Fibroblast of villous mesenchyme (primary cell): ENCODE results near the gene FBXO31. TPM values are rescaled to one million over a fixed set of nuclear protein-coding genes. Genes with fewer than 3 reads are reported as not detected.

Source experiments
- DNase-seq: peaks from one replicate; pipeline ENCODE4 v3.0.0-alpha.2; 2010; ENCODE audit warnings: low read depth
- H3K4me3 ChIP-seq: 2 replicates; pipeline ENCODE4 v1.5.1; 2011; ENCODE audit warnings: low read depth, mild to moderate bottlenecking, low read length
- CTCF ChIP-seq: IDR thresholded peaks from 2 replicates; pipeline ENCODE4 v1.5.1; 2012; ENCODE audit warnings: low read depth, mild to moderate bottlenecking, low read length; ENCODE audit not compliant: insufficient read depth
- total RNA-seq: library from RNA; depleted of rRNA; stranded (reverse); fragments of >200 nt; gene quantifications from 2 replicates; pipeline ENCODE4 v1.2.3, GENCODE V29; 2012

FBXO31 gene
- total RNA-seq, 1 donor, result 25.9 TPM

DNA sequence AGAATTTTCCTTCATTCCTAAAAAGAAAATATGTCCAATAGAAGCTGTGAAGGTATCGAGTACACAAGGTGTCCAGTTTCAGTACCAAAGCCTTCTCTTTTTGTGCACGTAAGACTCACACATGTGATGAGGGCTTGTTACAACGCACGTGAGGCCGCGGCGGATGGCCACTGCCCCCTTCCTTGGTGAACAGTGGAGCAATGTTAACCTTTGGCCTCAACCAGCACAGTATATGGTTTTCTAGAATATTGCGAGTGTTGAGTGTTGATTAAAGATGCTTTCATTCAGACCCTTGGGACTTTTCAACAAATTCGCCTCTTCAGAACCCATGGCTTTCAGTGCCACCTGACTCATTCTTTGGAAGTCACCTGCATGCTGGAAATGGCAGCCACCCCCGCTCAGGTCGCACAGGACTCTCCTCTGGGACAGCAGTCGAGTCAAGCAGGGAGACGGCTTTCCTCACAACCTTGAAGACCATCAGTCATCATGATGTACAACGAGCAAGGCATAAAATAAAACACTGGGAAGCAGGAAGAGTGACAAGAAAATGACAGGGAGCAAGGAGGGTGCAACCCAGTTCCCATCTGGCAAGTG, 23.0 kb upstream of the FBXO31 start:
- H3K4me3 ChIP-seq, result no peak overlapping the region
- DNase-seq, result no peak
- no peak for TF ChIP-seq CTCF

DNA sequence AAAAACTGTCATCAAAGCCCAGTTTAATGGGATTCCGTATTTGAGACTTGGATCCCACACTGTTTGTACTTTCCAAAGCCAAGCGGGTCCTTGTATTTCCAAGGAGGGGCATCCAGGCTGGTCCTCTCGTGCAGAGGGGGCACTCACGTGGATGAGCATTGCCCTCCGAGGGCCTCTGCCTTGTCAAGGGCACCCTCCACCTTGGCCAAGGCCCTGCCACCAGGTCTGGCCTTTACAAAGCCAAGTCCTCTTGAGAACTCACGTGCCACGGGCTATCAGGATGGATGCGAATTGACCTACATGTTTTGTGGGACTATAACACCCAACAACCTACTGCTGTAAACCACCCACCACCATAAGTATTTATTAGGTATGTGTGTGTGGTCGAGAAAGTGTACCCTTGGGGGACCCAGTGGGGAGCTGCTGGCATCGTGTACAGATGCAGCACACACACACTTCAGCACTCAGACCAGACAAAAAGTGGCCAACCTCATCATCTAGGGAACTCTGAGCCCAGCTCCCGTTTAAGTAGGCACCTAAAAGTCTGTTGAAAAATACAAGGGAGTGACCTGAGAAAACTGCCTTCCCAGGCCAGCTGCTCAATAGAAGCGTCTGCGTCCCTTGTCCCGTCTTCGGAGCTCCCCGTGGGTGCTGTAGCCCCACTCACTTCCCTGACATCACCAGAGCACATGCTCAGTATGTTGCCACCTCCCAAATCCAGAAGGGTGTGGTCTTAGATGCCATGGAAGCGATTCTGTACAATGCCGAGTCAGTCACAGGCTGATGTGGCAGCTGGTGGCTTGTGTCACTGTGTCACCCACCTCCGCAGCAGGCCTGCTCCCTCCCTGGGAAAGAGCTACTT, 21.4 kb upstream of the FBXO31 start:
- no peak for TF ChIP-seq CTCF
- DNase-seq, result no peak
- no peak overlapping the region for H3K4me3 ChIP-seq

DNA sequence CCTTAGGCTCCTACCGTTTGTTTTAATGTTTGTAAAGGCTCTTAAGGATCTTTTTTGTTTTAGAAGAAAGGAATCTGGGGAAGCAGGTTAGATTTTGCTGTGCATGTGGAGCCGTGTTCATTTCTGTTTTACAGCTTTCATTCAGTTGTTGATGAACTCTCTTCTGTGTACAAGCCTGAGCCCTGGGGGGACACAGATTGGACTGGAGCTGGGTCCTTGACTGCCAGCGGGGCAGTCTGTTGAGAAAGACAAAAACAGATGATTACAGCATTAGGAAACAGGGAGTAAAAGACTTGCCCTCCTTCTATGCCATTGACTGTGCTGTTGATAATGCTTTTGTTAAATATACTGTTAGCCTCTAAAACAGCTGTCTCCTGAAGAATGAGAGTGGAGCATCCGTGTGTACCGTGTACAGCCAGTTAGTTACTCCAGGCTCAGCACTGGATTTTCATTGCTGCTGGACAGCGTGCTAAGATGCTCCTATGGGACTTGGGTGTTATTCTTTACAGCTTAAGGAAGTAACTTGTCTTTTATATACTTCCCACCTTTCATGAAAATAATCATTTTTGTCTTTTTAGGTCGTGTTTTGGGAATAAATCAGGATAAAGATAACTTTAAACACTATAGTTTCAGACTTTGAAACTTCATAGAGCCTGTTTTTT, 11.7 kb upstream of the FBXO31 start:
- no peak for DNase-seq
- no peak overlapping the region for H3K4me3 ChIP-seq
- no peak for TF ChIP-seq CTCF

GRCh38 chr16:87393680-87394055, 10.1 kb upstream of the FBXO31 start:
- no peak for DNase-seq
- TF ChIP-seq CTCF, result no peak
- peak overlapping the region; percentile 82 for H3K4me3 ChIP-seq

DNA sequence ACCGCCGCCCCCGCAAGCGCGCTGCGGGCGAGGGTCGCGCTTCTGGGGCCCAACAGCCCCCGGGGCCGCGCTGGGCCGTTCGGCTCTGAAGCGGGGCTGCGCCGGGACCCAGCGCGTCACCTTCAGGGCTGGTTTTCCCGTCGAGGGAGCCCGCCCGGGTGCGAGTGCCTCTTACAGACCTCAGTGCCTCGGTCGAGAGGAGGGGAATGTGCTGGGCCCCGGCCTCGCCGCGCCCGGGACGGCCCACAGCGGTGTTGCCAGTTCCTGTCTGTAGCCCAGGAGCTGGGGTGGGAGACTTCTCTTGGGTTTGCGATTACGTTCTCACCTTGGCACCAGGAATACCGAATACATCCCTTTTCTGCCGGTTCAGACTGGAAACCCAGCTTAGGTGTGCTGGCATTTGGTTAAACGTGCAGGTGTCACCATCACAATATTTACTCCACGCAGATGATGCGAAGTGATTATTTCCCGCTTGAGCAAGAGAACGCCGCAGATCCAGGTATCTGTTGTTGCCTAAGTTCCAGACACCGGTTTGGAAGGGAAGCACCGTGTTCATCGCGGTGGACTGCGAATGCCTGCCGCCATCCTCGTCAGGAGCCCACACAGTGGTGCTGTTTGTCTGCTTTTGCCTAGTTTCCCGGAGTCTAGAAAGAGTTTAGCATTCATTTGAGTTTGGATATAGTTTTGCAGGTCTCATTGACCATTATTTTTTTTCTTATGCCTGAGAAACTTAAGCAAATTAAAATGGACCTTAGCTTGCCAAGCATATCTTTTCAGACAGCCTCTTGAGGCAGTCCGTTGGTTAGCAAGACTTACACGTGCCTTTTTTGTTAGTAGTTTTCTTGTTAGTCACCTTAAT, 9.5 kb upstream of the FBXO31 start:
- H3K4me3 ChIP-seq, result peak overlapping the region; percentile 82
- no peak for TF ChIP-seq CTCF
- peak; percentile 45 for DNase-seq
